ENCODE results near the gene HDGFL2.

The HDGFL2 gene

DNA sequence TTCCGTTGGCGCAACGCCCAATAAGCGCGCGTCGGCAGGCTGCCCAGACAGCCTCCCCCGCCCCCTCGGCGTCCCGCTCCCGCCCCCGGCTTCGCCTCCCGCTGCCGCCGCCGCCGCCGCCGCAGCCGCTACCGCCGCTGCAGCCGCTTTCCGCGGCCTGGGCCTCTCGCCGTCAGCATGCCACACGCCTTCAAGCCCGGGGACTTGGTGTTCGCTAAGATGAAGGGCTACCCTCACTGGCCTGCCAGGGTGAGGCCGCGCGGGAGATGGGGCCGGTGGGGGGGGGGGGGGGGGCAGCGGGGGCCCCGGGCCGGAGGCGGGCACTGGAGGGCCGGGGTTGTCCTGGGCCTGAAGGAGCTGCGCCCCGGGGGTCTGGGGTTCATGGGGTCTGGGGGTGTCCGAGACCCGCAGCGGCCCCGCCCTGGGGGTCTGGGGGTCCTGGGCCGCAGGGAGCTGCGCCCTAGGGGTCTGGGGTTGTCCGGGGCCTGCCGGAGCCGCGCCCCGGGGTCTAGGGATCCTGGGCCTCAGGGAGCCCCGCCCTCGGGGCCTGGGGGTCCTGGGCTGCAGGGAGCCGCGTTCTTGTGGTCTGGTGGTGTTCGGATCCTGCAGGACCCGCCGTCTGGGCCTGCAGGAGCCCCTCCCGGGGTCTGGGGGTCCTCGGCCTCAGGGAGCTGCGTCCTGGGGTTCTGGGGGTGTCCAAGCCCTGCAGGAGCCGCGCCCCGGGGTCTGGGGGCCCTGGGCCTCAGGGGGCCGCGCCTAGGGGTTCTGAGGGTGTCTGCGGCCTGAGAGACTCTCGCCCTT, at the start of gene HDGFL2:
Gene HDGFL2, plus strand, starts transcription at position 124 of the 801 bp plus-strand sequence. Its CDS starts 54 bp downstream, at position 178.
- no peak for DNase-seq

DNA sequence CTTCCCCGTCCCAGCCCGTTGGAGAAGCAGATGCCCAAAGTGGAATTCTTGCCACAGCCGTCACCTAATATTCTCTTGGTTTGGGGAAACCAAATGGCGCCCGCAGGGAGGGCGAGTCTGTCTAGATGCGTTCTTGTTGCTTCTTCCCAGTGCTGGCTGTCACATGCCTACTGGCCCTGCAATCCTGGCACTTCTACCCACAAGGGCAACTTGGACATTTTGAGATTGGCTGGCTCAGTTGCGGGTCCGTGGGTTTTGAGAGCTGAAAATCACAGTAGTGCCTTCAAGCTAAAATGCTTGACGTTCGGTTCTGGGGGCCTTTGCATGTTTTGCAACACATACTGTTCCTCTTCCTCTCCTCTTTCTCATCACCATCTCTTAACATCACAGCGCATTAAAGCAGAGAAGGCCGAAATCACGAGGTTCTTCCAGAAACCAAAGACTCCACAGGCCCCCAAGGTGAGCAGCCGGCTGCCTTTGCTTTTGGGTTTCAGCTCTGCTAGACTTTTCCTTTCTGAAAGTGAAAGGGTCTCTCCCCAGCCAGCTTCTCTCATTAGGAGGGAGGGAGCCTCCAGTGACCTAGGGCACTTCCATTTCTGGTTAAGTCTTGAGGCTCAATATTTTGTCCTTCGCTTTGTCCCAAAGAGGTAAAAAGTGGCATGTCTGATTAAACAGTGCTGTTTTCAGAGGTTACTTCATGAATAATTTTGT, 48.5 kb upstream of the HDGFL2 start:
- DNase-seq: no peak

GRCh38 chr19:4425537-4425936, 46.6 kb upstream of the HDGFL2 start:
- no peak for DNase-seq

GRCh38 chr19:4428326-4428975, 43.6 kb upstream of the HDGFL2 start:
- no peak for DNase-seq

- no peak for DNase-seq
Observed at GRCh38 chr19:4429256-4429655, 42.8 kb upstream of the HDGFL2 start.

DNA sequence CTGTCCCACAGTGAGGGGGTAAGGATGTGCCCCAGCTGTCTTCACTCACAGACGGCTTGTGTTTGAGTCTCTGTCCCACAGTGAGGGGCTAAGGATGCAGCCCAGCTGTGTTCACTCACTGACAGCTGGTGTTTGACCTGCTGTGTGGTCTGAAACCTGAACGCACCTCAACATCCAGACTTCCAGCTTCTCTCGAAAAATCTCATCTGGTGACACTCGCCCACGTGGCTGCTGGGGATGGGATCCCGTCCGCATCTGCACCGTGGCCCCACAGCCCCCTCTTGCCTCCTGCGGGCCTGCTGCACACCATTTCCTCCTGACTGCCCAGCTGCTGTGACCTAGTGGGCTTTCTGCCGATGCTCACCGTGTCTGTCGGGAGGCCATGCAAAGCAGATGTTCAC, 42.3 kb upstream of the HDGFL2 start:
- DNase-seq: no peak

DNA sequence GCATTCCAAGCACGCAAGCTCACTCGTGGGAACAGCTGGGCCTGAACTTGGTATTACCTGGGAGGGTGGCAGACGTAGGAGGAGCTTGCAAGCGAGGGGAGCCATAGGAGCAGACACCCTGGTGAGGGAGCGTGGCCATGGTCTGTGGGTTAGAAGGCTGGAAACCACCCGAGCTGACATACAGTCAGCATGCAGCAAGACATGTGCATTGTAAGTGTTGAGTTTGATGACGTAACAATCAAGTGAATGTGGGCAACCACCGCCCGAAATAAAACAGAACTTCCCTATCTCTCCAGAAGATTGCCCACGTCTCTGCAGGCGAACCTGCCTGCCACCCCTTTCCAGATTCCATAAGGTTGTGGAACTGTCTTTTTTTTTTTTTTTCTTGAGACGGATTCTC, 41.3 kb upstream of the HDGFL2 start:
- DNase-seq: no peak

DNA sequence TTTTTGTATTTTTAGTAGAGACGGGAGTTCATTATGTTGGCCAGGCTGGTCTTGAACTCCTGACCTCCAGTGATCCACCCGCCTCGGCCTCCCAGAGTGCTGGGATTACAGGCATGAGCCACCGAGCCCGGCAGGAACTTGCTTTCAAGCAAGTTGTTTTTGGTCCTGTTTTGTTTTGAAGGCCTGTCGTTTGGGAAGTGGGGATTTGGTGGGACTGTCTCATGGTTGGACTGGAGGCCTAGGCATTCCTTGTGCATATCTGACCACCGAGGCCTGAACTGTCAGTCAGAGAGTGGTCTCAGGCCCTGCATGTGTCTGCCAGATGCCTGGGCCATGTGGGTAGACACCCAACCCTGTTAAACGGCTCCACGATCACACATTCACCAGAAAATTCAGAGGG, 40.8 kb upstream of the HDGFL2 start:
- no peak for DNase-seq

DNA sequence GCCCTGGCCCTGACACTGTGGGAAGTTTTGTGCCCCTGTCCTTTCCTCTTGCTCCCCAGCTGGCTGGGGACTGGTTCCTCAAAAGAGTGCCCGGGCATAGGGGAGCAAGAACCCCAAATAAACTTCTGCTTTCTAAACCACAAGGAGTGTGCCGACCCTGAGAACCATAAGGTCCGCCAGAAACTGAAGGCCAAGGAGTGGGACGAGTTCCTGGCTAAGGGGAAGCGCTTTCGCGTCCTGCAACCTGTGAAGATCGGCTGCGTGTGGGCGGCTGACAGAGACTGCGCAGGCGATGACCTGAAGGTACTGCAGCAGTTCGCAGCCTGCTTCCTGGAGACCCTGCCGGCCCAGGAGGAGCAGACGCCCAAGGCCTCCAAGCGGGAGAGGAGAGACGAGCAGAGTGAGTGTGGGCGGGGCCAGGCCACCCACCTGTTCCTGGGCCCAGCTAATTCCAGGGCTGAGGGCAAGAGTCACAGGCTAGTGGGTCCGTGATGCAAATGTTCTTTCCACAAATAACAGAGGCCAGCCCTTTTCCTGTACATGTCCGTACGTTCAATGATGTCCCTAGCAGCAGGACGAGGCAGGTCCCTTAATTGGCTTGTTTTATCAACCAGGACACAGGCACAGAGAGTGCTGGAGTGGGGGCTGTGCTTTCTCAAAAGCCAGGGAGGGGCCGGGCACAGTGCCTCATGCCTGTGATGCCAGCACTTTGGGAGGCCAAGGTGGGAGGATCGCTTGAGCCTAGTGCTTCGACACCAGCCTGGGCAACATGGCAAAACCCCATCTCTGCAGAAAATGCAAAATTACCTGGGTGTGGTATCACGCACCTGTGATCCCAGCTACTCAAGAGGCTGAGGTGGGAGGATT, 40.1 kb upstream of the HDGFL2 start:
- no peak for DNase-seq

- no peak for DNase-seq
Observed at GRCh38 chr19:4432918-4433506, 39.1 kb upstream of the HDGFL2 start.

DNA sequence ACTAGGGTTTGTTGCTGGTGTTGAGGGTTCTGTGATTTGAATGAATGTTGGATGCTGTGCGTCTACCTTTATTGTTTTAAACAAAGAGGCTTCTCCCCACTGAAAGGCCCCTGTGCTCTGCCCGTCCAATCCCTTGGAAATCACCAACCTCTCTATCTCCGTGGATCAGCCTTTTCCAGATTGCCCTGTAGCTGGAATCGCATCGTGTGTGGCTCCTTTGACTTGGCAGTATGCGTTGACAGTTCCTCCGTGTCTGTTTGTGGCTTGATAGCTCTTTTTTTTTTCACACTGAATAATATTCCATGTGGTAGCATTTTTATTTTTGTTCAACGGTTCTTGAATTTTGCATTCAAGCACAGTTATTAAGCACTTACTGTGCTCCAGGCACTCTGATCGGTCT, 37.7 kb upstream of the HDGFL2 start:
- no peak for DNase-seq

DNA sequence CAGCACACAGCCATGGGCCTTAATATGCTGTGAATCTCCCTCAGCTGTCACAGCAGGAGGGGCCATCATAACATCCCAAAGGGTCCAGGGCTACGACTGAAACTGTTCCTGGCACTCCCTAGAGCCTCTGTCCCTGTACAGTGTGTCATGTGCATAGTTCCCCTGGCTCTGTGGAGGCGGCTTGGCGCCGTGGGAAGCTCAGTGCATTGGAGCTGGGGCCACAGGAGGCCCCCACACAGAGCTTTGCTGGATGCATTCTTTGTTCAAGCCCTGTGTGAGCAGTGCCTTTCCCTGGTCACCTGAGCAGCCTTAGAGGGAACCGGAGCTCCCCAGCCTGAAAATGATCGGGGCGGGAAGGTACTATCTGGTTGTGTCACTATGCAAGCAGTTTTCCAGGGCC, 35.9 kb upstream of the HDGFL2 start:
- no peak for DNase-seq

GRCh38 chr19:4437103-4437502, 35.0 kb upstream of the HDGFL2 start:
- DNase-seq: no peak

- no peak for DNase-seq
Observed at GRCh38 chr19:4439243-4439642, 32.9 kb upstream of the HDGFL2 start.

DNA sequence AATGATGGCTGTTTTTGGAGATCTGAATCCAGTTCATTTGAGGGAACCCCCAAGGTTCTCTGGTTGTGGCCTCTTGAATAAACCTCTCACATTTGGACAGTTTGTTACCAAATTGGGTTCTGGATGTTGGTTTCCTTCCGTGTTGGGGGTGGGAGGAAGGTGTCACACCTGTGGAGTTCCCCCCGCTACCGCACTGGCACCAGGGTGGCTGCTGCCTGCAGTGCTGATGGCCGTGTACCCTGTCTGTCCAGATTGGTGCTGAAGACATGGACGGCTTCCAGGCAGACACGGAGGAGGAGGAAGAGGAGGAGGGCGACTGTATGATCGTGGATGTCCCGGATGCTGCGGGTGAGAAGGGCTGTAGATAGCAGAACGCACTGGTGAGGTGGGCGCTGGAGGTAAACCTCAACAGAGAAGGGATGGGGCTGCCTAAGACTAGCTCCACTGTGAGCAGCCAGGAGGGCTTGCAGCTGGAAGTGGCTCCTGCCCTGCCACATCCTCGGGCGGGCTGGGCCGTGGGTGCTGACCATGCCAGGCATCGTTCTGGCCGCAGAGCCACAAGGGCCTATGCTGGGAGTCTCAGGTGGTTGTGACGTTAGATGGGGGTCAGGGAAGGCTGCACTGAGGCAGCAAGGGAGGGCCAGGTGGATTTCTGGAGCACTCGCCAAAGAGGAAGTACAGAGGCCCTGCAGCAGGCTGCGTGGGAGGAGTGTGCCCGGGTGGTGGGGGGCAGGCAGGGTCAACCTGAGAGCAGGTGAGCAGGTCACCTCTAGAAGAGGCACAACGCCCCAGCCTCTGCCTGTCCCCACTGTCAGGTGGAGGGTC, 29.9 kb upstream of the HDGFL2 start:
- DNase-seq: no peak

- DNase-seq: no peak
Observed at GRCh38 chr19:4442819-4443146, 29.3 kb upstream of the HDGFL2 start.

- DNase-seq: no peak
Observed at GRCh38 chr19:4443188-4443587, 28.9 kb upstream of the HDGFL2 start.

DNA sequence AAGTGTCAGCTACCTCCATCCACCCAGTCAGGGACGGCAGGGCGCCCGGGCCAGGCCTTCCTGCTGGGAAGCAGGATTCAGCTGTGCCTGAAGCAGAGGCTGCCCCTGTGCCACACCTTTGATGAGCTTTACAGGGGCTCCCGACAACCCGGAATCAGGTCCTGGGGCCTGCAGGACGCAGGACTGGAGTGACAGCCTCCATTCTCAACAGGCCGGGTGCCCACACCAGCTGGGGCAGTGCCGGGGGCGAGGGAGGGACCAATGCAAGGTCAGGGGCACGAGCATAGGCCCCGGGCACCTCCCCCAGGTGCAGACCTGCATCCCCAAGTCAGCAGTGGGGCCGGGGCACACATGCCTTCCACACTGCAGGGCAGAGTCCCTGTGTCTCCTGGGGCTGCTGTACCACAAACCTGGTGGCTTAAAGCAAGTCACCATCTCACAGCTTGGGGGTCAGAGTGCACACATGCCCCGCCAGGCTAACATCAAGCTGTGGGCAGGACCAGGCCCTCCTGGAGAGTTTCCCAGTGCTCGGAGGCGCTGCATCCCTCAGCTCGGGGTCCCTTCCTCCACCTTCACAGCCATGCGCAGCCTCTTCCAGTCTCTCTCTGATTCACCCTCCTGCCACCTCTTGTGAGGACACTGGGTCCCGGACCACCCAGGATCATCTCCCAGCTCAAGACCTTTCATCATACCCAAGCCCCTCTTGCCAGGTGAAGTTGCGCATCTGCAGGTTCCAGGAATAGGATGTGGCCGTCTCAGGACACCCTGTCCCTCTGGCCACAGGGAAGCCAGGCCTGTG, 27.9 kb upstream of the HDGFL2 start:
- no peak for DNase-seq

- DNase-seq: no peak
Observed at GRCh38 chr19:4444765-4445741, 27.0 kb upstream of the HDGFL2 start.

Measured in activated CD4-positive, alpha-beta T cell treated with anti-CD3 and anti-CD28 coated beads, Interleukin-2, Interleukin-6, amounts not matched to agents 100 ng/mL and 50 ng/mL, durations not matched to agents 16 hours and 8 hours (primary cell).